H54 (cell line): ENCODE measurements around the gene MGLL.

ENCODE experiments used
- DNase-seq: peaks from one replicate; pipeline ENCODE4 v3.0.0; 2011; ENCODE audit warnings: low spot score, mixed read lengths; ENCODE audit not compliant: insufficient read length
- FAIRE-seq: peaks from 3 replicates; lab custom pipeline; 2011; peaks lifted over from hg19 to GRCh38; lab: Jason Lieb, UNC
- POLR2A ChIP-seq: IDR thresholded peaks from 2 replicates; pipeline ENCODE4 v1.6.1; 2011; ENCODE audit warnings: low read depth, mild to moderate bottlenecking, low read length

Gene MGLL

DNA sequence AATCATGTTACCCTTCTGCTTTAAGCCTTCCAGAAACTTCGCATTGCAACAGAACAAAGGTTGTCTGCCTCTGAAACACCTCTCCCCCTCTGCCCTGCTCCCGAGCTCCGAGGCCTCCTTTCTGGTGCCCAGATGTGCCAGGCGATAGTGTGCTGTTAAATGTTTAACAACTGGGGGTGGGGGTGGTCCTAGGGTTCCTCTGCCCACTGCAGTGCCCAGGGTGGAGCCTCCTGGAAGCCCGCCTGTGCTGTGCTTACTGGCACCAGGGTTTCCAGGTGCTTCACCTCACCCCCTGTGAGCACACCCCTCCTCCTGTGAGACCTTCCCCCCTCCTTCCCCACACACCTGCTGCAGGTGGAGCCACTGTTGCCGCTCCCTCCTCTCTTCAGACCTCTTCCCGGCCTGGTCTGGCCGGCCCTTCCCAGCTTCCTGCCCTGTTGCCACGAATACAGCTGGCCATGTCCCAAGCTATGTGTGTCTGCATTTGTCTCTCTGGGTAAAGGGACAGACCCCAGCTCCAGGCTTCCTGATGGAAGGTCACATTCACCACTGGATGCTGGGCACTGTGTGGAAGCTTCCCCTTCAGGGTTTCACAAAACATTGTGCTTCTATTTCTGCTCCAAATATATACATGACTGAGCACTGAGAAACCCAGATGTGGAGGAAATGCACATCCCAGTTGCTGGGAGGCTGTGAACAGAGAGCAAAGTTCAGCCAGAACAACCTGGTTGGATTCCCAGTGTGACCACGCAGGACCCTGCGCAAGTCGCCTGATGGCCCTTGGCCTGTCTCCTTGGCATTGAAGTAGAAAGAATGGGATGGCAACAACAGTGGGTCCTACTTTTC lies 37.2 kb downstream of the MGLL start:
- no peak for DNase-seq
- TF ChIP-seq POLR2A = no peak

DNA sequence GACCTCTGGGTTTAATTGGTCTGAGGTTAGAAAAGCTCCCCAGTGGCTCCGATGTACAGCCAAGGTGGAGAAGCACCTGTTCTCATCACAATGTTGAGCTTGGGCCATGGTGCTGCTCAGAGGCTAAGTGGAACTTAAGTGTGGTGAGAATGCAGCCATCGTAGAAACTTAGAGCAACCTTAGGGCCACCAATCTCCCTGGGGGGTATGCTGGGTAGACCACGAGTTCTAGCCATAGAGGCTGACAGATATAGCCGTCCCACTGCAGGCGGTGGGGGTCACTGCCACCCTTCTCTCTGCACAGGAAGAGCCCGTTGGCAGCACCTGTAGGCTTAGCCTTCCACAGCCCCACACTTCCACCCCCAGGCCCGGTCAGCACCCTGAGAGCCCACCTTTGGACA lies 38.0 kb downstream of the MGLL start:
- TF ChIP-seq POLR2A = no peak
- FAIRE-seq (no peak), DNase-seq (no peak)

More for the DNA sequence above, 37.2 kb downstream of the MGLL start:
- FAIRE-seq = no peak

DNA sequence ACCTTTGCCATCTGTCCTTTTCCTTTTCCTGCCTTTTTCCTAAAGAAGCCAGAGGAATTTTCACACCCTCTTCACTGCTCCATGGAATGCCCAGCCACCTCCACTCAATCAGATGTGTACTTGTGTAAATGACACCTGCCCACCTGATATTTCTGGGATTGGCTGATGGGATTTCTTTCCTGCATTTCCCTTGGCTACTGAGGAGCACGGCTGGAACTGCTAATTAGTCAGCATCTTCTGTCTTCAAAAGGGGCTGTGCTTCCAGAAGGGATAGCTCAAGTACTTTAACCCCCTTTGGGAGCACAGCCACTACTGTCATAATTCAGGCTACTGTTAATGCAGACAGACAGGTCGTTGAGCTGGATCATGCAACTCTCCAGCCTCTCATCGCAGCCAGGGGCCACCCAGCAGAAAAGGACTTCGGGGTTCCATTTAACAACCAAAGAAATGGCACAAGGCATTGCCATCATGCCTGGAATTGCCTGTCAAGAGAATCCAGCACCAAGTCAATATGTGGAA lies 38.6 kb downstream of the MGLL start:
- TF ChIP-seq POLR2A = no peak
- FAIRE-seq (no peak), DNase-seq (no peak)

DNA sequence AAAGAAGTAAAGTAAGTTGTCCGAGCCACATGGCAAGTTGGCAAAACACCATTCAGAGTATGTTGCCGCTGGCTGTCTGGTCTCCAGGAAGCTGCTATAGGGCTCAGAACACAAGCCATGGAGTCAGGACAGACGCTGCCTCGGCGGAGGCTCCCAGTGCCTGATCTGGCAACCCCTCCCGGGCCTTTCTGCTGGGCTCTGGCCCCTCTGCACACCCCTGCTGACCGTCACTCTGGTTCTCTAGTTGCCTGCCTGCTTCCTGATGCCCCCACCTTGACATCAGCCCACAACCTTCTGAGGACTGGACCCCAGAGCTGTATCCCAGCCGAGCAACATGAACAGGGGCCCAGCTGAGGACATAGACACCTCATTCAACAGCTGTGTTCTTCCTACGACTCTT lies 39.1 kb downstream of the MGLL start:
- no peak for FAIRE-seq
- no peak for TF ChIP-seq POLR2A

DNA sequence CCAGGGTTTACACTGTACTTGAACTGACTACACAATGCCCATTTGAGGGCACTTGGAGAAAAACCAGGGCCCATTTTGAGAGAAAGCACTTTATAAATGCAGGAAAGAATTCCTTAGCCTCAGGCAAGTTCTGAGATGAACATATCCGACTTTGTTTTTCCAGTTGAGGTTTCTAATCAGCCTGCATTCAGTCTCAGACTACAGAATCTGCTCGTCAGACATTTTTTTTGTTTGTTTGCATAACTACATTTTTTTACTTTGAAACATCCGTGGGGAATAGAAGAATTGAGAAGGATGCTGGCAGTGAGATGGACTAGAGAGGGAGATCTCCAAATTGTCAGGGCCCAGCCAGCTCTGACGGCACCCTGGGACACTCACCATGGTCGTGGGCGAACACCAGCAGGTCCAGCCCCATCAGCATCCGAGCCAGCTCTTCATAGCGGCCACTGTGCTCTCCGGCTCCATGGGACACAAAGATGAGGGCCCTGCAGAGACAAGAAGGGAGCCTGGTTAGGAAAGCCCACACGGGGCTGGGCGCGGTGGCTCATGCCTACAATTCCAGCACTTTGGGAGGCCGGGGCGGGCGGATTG lies 40.8 kb downstream of the MGLL start:
- DNase-seq (no peak), FAIRE-seq (no peak)
- TF ChIP-seq POLR2A = no peak

More for the DNA sequence above, 39.1 kb downstream of the MGLL start:
- no peak for DNase-seq

DNA sequence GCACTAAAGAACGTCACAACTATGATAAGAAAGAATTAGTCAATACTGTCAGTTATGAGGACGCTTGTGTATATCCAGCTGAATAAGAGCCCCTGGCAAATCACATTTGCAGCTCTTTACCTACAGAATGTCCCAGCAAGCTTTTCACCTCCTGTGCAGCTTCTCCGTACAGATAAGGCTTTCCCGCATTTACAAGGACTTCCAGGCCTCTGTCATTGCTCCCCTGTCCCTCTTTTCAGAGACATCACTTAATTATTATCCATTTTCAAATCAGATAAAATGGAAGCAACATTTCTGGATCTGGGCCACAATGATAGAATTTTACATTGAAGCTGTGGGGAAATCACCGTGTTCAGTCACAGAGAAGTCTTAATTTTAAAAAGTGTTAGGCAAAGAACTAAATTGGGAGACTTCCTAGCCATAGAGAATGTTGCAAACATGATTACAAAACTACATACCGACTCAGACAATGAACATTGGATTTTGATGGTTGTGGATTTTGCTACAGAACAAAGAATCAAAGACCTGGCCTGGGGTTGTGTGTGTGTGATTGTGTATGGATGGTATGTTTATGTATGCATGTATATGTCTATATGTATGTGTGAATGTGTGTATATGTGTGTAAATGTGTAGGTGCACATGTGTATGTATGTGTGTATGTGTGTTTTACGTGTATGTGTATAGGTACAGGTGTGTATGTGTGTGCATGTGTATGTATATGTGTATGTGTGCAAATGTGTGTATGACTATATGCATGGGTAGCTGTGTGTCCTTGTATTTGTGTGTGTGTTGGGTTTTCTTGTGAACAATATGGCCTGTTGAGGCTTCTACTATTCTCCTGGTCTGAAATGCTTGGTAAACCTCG lies 41.5 kb downstream of the MGLL start:
- FAIRE-seq (no peak), DNase-seq (no peak)
- no peak for TF ChIP-seq POLR2A

DNA sequence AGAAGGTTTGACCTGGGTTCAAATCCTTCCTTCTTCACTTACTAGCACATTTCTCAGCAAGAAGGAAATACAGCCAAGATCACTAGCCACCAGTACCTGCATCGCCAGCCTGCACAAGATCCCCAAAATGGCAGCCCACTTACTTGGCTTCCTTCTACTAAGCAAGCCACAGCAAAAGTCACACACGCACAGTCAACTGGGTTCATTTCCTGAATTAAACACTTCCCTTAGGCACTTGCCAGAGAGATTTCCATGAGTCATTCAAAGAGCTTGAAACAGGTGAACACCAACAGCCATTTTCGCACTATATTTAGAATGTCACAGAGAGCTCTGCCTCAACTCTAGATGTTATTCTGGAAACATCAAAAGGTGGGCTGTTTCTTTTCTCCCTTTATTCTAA lies 42.6 kb downstream of the MGLL start:
- DNase-seq (no peak), FAIRE-seq (no peak)
- TF ChIP-seq POLR2A = no peak

DNA sequence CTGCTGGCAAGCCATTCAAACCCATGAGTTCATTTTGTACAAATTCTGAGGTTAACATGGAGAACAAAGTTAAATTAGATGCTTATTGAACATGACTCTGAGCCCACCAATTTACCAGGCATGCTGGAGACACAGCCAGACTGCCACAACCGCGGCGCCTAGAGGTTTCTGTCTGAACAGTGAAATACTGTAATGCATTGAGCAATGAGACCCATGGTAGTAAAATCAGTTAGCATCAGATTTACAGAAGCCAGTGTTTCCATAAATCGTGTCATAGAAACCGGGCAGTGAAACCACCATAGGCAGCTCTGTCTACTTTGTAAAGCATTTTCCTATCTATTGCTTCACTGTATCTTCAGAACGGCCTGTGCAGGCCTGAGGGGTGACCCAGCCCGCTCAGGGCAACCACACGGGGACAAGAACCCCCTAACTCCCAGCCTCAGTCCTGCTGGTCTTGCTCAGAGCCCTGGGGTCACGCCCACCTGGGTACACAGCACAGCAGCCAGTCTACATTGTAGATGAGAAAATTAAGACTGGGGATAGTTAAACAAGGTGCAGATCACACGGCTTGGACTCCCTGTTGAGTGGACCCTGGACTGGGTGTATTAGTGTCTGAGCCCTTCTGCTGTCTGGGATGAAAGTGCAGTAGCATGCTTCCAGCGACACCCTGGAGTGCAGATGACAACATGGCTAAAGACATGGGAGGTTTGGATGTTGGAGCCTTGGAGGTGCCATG lies 44.2 kb downstream of the MGLL start:
- no peak for TF ChIP-seq POLR2A
- DNase-seq = no peak
- FAIRE-seq = no peak

DNA sequence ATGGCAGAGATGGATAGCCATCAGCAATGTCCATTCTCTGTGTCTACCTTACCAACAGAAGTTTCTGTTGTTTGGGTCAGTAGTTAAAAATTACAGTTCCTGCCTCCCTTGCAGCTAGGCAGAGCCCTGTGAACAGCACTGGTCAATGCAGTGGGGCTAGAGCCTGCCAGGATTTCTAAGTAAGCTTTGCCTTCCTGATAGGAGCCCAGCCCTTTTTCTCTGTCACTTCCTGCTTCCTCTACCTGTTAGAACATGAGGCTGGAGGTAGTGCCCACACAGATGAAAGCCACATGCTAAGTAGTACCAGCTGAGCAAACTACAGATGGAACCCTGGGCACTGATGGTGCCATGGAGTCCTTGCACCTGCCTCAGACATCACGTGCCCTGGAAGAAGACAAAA lies 45.0 kb downstream of the MGLL start:
- FAIRE-seq = no peak
- no peak for TF ChIP-seq POLR2A
- DNase-seq = no peak

DNA sequence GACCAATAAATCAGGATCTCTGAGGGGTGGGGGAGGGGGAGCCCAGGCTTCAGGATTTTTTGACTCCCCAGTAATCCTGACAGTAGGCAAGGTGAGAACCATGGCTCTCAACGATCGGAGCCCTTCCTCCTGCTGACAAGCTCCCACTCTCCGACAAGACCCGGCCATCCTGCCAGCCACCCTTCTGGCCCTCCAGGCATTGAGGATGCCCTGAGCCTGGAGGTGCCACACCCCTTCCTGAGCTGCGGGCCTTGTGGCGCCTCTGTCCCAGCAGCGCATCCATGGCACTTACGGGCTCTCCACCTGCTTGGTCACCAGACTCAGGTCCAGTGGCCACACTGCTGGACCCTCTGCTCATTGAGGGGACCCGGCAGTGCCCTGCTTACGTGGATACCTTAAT lies 46.0 kb downstream of the MGLL start:
- DNase-seq = no peak
- no peak for TF ChIP-seq POLR2A
- FAIRE-seq = no peak

DNA sequence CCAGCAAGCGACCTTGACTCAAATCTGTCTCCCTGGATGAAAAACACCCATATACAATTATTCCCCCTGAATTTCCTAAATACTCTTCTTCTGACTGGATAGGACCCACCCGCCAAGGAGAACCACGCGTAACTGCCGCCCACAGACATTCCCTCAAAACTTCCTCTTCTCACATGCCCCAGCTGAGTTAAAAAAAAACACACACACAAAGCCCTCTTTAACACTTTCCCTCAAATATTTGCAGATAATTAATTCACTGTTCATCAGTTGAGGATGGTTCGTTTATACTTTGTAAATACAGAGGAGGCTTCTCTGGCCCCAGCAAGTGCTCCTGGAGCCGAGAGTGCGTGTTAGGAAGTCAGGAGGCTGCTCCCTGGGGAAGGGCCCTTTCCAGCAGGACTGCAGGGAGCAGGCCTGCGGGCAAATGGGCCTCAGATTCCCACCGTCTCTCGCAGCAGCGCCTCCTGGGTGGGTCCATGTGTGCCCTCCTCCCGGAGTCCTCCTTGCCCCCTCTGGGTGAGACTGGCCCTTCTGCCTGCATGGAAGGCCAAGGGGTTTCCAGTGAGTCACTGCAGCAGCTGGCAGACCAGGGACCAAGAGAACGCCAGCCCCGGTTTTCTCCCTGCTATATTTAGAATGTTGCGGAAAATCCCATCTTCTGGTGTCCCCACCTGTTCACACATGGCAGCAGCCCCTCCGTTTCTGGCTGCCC lies 46.8 kb downstream of the MGLL start:
- no peak for TF ChIP-seq POLR2A
- no peak for DNase-seq
- FAIRE-seq = no peak

DNA sequence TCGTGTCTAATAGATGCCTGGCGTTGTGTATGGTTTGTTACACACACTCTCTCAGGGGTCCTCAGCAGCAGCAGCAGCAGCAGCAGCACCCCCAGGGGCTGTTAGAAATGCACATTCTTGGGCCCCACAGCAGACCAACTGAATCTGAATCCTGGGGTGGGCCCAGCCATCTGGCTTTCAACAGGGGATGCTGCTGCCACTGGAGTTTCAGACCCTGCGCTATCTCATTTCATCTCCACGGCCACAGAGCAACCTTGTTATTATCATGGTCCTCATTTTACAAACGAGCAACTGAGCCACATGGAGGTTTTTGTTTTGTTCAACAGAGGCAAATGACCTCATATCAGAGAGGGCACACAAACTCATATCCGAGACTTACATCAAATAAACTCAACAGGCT lies 47.7 kb downstream of the MGLL start:
- FAIRE-seq (no peak), DNase-seq (no peak)
- no peak for TF ChIP-seq POLR2A

DNA sequence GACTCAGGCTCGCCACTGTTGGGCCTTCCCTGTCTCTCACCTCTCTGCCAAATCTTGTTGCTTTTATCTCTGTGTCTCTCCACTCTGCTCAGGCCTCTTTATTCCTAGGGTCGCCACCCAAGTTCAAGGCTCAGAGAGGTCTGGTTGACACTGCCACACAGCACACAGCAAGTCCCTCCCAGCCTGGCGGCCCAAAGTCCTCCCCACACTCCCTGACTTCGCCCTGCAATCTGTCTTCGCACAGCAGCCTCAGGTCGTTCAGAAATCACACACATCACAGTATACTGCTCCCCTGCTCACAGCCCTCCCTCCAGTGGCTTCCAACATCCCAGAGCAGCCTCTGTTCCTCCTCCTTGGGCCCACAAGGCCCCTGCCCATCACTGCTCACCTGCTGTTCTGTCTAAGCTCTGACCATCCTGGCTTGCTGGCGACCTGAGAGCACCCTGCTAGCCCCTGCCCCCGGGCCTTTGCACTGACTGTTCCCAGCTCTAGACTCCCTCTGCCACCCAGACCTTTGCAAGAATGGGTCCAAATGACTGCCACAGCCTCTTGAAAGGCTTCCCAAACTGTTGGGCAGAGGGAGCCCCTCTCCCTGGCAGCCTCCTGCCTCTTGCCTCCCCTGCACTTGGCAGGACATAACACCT lies 48.4 kb downstream of the MGLL start:
- no peak for FAIRE-seq
- DNase-seq = no peak
- no peak for TF ChIP-seq POLR2A
